ENCODE results near the gene TMPRSS2. TPM values are rescaled to one million over a fixed set of nuclear protein-coding genes. Genes with fewer than 3 reads are reported as not detected.

TMPRSS2 gene
- total RNA-seq, 3 donors from 2014 or later (not counting 1 experiment from before 2014, with no cell fraction given), result not detected

DNA sequence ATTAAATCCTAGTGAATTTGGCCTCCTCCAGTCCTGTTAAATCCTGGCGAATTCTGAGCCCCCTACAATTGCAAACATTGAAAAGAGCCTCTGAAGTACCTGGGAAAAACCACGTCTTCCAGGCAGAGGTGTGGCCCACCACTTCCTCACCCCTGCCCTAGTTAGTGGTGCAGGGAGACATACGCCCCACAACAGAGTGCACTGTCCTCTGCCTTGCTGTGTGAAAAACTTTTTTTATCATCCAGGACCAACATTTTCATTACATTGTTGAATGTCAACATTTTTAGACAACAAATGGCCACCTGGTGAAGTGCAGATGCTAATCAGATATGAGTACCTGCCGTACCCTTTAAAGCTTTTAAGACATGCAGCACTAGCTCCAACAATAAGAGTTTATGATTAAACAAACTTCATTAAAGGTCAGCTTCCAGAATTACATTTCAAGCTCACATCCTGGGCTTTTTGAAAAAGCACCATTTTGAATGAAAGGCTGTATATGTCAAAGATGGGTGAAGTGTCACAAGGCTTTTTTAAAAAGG is 13.6 kb upstream of the TMPRSS2 start:
- H3K9me3 Mint-ChIP-seq, result no peaks in the 10 kb centered on the region
- Histone ChIP-seq H3K27ac (ENCODE audit: low read length) (no peak overlapping the region), H3K9me3 (ENCODE audit: control insufficient read depth, insufficient read depth, low read length) (no peaks in the 10 kb centered on the region), H3K4me3 (ENCODE audit: low read length) (no peak overlapping the region), H3K4me1 (ENCODE audit: control insufficient read depth, insufficient read depth, low read length) (no peaks in the 10 kb centered on the region), H3K36me3 (ENCODE audit: control insufficient read depth, insufficient read depth, low read length) (no peaks in the 10 kb centered on the region), H3K27me3 (ENCODE audit: control insufficient read depth, insufficient read depth, low read length) (no peaks in the 10 kb centered on the region)
- H3K27me3 Mint-ChIP-seq (ENCODE audit: low read depth in 2 of 2), result peaks cover 9% of the 10 kb centered on the region in 2 donors
- intact Hi-C loops (cut with micrococcal nuclease), result no loop called here
- TF ChIP-seq, protein P1, sequence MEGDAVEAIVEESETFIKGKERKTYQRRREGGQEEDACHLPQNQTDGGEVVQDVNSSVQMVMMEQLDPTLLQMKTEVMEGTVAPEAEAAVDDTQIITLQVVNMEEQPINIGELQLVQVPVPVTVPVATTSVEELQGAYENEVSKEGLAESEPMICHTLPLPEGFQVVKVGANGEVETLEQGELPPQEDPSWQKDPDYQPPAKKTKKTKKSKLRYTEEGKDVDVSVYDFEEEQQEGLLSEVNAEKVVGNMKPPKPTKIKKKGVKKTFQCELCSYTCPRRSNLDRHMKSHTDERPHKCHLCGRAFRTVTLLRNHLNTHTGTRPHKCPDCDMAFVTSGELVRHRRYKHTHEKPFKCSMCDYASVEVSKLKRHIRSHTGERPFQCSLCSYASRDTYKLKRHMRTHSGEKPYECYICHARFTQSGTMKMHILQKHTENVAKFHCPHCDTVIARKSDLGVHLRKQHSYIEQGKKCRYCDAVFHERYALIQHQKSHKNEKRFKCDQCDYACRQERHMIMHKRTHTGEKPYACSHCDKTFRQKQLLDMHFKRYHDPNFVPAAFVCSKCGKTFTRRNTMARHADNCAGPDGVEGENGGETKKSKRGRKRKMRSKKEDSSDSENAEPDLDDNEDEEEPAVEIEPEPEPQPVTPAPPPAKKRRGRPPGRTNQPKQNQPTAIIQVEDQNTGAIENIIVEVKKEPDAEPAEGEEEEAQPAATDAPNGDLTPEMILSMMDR (IDR thresholded peaks at IDR 0.05), result no peak
- H3K4me1 Mint-ChIP-seq, result peaks cover 0 to 4% of the 10 kb centered on the region in 2 donors
- H3K4me3 Mint-ChIP-seq, result no peak overlapping the region
- no peak for DNase-seq
- no peak for ATAC-seq
- 36% methylated on average over 4 of the region's 4 CpGs for WGBS (ENCODE audit: insufficient coverage)
- no peak overlapping the region for H3K27ac Mint-ChIP-seq
- no peaks in the 10 kb centered on the region for H3K36me3 Mint-ChIP-seq

DNA sequence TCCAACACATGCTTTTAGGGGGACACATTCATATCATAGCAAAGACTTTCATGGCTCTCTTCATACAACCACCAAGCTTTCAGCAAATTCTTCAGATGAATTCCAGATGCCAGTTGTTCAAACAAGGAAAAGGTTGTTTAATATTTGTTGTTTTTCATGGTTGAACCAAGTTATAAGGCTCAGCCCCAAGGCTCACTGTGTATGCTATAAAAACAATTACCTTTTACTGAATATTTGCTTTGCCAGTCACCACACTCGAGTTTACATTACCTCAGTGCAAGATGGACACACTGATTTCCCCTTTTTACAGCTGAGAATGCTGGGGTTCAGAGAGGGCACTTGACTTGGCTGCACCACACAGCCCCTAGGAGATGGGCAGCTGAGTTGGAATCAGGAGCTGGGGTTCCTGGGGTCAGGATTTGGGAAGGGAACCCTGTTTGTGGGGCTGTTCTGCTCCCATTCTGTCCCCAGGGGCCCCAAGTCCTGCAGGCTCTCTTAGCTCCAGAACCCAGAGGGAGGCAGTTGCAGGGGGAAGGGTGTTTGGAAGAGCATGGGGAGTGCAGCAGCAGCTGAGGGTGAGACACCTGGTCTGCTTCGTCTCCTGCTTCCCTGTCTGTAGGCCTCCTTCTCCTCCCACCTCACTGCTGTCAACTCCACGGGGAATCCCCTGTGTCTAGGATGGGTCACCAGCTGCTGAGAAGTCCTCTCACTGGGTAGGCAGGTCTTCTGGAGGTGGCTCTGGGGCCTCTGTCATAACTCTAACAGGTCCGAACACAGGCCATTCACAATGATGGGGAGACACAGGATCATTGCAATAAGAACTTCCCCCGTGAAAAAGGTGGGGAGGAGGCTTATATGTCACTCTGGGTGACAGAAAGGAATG is 12.8 kb upstream of the TMPRSS2 start:
- Histone ChIP-seq H3K4me3 (ENCODE audit: low read length) (no peak overlapping the region), H3K27ac (ENCODE audit: low read length) (no peak overlapping the region), H3K36me3 (ENCODE audit: control insufficient read depth, insufficient read depth, low read length) (no peaks in the 10 kb centered on the region), H3K9me3 (ENCODE audit: control insufficient read depth, insufficient read depth, low read length) (no peaks in the 10 kb centered on the region), H3K27me3 (ENCODE audit: control insufficient read depth, insufficient read depth, low read length) (no peaks in the 10 kb centered on the region), H3K4me1 (ENCODE audit: control insufficient read depth, insufficient read depth, low read length) (no peaks in the 10 kb centered on the region)
- Mint-ChIP-seq H3K36me3 (no peaks in the 10 kb centered on the region), H3K27ac (no peak overlapping the region), H3K4me3 (no peak overlapping the region), H3K9me3 (no peaks in the 10 kb centered on the region), H3K4me1 (peaks cover 0 to 4% of the 10 kb centered on the region in 2 donors), H3K27me3 (ENCODE audit: low read depth in 2 of 2) (peaks cover 10 to 12% of the 10 kb centered on the region in 2 donors)
- no peak for ATAC-seq
- intact Hi-C loops (cut with micrococcal nuclease), result no loop called here
- TF ChIP-seq, protein P1 (IDR thresholded peaks at IDR 0.05), result no peak
- 68% methylated on average over 4 of the region's 5 CpGs for WGBS (ENCODE audit: insufficient coverage)
- DNase-seq, result no peak

DNA sequence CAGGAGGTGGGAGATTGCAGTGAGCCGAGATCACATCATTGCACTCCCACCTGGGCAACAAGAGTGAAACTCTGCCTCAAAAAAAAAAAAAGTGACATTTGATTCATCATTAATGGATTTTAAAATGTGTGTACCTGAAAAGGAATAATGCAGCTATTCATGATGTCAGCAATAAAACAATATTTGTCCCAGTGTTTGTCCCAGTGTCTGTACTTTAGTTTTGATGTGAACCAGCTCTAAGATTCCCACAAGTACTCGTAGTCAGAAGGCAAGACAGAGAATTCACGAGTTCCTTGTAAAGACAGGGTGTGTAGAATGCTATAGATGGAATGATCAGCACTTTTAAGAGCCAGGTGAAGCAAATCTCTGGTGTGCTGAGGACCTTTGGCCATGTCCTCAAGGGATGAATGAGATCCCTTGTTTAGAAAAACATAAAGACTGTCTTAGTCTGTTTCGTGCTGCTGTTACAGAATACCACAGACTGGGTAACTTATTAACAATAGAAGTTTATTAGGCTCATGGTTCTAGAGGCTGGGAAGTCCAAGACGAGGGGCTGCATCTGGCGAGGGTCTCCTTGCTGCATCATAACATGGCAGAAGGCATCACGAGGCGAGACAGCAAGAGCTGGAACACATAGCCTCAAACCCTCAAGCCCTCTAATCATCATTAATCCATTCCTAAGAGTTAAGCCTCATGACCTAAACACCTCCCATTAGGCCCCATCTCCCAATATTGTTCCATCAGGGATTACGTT is 12.0 kb upstream of the TMPRSS2 start:
- no peaks in the 10 kb centered on the region for H3K4me1 ChIP-seq (ENCODE audit: control insufficient read depth, insufficient read depth, low read length)
- intact Hi-C loops (cut with micrococcal nuclease), result no loop called here
- peaks cover 0 to 4% of the 10 kb centered on the region in 2 donors for H3K4me1 Mint-ChIP-seq
- no peaks in the 10 kb centered on the region for H3K9me3 Mint-ChIP-seq
- H3K27me3 ChIP-seq (ENCODE audit: control insufficient read depth, insufficient read depth, low read length), result no peaks in the 10 kb centered on the region
- H3K36me3 ChIP-seq (ENCODE audit: control insufficient read depth, insufficient read depth, low read length), result no peaks in the 10 kb centered on the region
- TF ChIP-seq, protein P1 (IDR thresholded peaks at IDR 0.05), result no peak
- DNase-seq (no peak), ATAC-seq (no peak)
- no peak overlapping the region for H3K4me3 ChIP-seq (ENCODE audit: low read length)
- H3K27ac ChIP-seq (ENCODE audit: low read length), result no peak overlapping the region
- H3K27me3 Mint-ChIP-seq (ENCODE audit: low read depth in 2 of 2), result peaks cover 12% of the 10 kb centered on the region in 2 donors
- no peaks in the 10 kb centered on the region for H3K36me3 Mint-ChIP-seq
- H3K27ac Mint-ChIP-seq, result no peak overlapping the region
- H3K4me3 Mint-ChIP-seq, result no peak overlapping the region
- WGBS (ENCODE audit: insufficient coverage), result 87% methylated on average over 9 of the region's 9 CpGs
- no peaks in the 10 kb centered on the region for H3K9me3 ChIP-seq (ENCODE audit: control insufficient read depth, insufficient read depth, low read length)

All from natural killer cell (primary cell).